HG03432 (cell line): ENCODE data around the gene OTOGL.
A peak's percentile ranks its signal among the peaks of the same experiment; 100 is the strongest.
"Not testable (repeated sequence)": the region's sequence is repeated elsewhere in the genome, so short reads cannot be mapped to it uniquely, and the experiment has no call there.

ENCODE experiments used
- ATAC-seq: cut with Tn5 transposase; IDR thresholded peaks from one replicate; pipeline ENCODE4 v1.9.1; 2021; ENCODE audit warnings: mild to moderate bottlenecking, moderate library complexity; ENCODE audit not compliant: unreplicated experiment

OTOGL gene

DNA sequence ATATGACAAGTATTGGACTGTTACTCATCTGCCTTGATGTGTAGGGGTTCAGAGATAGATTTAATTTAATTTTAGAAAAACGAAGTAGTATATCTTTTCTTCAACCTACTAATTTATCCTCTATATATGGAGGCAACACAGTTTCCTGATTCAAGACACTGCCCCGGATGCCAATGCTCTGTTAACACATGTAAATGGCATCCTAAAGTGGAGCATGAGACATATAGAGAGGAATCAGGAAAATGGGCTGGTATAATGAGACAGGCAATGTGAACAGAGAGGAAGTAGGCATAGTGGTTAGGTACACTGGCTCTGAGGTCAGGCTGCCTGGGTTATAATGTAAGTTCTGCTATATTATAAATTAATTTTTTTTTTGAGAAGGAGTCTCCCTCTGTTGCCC is 85.6 kb downstream of the OTOGL start:
- no peak for ATAC-seq

DNA sequence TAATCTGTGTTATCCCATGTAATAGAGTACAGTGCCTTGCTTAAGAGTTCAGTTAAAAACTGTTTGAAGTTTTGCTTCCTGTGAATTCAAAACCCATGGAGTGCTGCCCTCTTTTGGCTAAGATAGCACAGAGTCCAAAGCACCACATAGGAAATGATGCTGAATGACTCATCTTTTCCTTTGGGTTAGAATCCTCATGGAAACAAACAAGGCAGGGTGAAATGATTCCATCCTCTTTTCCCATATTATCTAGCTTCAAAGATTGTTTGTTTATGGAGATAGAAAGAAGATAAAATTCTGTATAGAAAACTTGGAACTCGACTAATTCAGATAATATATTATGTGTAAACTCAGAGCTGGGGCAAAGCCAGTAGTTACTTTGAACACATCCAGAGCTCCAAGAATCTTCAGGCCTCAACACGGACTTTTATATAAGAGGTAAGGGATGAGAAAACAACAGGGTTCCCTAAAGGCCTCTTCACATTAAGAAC is 87.4 kb downstream of the OTOGL start:
- peak; percentile 61 for ATAC-seq

DNA sequence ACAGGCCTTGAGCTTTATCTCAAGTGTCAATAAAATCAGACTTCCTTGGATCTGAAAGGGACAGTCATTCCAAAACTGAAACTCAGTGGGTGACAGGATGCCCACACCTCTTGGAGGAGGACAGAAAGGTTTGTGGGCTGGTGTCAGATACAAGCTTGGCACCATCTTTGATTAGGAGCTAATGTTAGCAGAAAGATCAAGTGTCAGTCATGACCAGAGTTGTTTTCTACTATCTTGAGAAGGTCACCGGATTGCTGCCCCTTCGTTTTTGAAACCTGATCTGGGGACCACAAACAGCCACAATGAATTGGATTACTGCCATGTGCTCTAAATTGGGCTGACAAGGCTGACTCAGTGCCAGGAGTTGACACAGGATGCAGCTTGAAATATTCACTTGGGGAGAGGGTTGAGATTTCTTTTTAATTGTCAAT is 88.3 kb downstream of the OTOGL start:
- peak; percentile 70 for ATAC-seq

DNA sequence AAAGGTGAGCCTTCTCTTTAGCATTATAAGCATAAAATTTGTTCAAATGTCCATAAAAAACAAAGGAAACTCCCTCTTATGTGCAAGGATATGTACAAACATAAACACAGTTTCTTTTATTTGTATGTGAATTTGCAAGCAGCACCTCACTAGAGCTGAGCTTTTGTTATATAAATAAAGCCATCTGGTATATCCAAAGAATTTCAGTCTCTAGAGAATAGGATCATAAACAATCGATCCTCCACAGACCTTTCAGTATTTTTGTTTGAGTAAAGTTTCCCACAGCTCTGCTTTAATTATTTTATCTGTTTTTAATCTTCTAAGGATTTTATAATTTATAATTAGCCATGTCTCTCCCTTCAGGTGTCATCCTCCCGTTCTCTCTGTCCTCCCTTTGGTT is 89.2 kb downstream of the OTOGL start:
- ATAC-seq: no peak

DNA sequence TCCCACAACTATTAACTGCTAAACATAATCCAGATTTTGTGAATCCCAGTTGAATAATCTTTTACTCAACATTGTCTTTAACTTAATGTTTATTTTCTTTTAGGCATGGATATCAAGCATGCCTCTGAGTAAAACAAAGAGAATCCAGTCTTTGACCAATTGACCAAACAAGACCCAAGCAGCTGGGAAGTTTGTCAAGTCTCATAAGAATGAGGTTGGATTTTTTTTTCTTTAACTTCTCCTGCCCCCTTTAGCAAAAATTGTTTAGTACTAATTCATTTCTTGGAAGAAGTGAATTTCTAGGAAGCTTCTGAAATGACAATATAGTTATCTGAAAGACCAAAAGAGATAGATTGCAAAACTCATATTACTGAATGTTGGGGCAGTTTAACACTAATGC is 89.9 kb downstream of the OTOGL start:
- no peak for ATAC-seq

DNA sequence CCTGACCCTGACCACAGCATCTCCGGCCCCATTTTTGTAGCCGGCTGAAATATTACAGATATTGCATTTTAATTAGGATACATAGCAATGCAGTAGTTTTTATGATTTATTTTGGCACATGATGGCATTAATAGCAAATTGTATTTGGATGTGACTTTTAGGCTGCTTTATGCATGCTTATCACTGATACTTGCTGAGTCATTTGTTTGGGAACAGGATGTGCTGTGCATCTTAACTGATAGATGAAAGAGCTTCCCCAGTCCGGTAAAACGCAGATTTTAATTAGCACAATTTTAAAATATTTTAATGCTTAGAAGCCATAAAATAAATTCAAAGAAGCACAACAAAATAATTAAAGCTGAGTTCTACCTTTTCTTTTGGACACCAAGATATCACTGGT is 90.7 kb downstream of the OTOGL start:
- ATAC-seq: no peak

DNA sequence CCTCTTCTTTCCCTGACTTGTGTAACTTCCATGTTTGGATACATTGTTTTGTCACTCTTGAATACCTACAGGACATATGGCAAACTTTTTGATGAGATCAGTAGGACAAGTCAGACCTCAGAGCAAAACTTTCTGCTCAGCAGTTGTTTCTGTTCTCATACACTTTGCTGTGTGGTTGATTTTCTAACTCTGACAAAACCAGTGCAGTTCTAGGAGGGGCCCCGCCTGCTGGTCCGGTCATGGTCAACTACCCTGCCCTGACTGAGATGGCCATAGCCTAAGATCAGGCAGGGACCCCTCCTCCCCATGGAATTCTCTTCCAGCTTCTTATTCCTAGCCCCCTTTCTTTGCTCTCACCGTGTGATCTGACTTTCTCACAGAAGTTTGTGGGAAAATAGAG is 92.8 kb downstream of the OTOGL start:
- peak; percentile 36 for ATAC-seq

DNA sequence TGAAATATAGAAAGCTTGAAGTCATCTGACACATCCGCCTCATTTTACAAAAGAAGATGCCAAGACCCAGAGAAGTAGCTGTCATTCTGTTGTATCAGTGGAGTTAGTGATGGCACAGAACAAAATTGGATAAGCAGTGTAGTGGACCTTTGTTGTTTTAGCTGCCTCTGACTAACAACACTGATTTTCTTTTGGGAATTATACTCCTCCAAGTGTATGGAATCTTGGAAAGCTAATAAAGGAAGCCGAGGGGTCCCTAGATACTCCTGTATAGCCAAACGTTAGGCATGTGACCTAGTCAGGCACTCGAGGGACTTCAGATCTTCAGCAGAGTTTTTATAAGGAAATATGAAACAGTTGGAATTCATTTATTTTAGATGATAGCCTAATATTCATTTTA is 94.5 kb downstream of the OTOGL start:
- ATAC-seq: no peak

DNA sequence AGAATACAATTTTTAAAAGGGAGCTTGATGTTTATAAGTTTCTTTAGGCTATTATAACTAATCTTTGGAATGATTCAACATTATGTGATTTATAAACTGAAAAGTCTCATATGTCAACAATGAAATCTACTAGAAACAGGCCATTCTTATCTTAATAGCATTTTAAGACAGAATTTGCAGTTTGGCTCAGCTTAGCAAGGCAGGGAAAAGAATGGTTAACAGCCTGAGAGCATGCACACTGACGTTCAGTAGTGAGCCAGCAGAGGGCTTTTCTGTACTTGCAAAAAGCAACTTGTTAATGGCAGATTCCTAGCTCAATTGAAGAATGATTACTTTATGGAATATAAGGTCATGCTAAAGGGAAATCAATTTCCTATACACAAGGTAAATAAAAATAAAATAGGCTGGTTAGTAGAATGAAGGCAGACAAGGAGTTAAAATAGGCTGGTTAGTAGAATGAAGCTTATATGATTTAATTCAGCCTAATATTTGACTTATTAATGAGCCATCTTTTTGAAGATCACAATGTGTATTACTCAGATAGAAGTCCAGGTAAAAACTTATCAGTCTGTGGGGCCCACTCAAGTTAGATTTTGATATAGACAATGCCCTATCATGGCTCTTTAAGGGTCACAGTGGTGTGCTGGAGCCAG is 95.9 kb downstream of the OTOGL start:
- peak; percentile 61 for ATAC-seq

DNA sequence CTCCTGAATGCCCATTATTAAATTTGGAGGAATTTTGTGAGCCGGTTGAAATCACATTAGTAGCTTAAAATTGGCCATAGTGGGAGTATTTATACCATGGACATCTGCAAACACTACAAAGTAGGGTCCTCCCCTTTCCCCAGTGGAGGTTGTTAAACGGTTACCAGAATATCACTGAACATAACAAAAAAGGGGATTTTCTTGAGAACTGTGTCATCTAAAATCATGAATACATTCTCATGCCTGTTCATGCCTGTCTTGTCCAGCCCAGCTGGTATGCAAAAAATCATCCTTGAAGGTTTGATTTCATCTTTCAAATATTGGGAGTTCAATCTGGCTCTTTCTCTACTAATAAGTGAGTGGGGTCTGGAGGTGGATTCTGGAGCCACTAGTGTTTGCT is 96.4 kb downstream of the OTOGL start:
- no peak for ATAC-seq

DNA sequence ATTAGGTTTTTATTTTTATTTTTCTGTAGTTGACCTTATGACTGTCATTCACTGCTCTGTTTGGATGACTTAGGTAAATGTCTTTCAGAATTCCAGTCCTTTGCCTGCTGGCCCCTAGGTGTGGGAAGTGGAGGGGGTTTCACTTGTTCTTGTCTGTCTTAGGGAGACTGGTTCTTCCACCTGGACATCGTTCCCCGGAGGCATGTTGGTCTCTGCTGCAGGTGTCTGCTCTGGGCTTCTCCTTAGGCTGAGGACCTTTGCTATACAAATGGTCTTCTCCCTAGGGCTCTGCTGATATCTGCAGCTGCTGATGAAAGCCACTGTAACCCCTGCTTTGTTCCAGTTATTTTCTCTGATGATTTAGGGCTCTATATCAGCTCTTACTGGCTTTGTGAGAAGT is 97.1 kb downstream of the OTOGL start:
- ATAC-seq: no peak

DNA sequence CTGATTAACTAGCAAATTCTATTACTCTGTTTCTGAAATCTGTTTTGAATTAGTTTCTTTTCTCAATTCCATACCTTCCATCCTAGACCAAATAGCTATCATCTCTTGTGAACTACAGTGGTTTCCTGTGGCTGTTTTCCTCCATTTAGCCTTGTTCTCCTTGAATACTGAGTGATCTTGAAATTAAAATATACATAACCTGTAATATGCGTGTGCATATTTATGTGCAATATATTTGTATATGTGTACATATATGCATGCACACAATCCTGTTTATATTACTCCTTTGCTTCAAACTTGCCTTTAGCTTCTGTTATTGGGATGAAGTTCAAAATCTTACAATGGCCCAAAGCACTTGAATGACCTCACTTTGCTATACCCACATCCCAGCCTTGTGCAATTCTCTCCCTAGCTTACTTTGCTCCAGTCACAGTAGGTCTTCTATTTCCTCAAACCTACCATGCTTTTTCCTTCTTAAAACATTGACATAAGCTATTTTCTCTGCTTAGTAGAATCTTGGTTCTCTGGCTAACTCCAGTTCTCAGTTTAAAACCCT is 99.5 kb downstream of the OTOGL start:
- ATAC-seq: no peak

DNA sequence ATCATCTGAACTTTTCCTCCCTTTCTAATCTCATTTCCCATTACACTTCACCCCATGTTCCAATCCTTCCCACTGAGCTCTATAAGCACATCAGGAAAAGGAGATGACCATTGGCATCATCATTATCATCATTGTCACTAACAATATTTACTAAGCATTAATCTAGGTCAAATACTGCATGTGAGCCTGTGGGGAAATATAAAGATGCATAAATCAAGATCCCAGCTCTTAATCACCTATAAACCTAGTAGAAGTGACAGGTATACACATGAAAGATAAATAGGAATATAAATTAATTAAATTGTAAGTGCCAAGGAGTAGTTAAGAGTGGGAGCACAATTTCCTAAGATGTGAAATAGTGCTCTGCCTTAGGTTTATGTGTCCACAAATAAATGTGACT is 100.6 kb downstream of the OTOGL start:
- ATAC-seq: no peak

DNA sequence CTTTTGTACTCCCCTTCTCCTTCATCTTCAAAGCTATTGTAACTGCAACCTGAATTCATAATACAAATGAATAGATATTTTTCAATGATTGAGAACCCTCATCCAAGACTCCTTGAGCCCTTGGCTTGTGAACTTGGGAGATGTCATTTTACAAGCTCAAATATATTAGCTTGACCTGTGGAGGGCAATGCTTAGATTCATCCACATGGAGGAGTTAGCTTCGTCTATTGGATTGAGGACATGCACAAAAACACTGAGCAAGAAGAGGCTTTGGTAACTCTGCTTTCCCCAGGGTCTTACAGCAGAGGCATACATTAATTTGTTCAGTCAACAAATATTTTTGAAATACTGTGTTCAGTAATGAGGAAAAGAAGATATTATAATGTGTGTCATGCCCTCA is 101.1 kb downstream of the OTOGL start:
- ATAC-seq: no peak

DNA sequence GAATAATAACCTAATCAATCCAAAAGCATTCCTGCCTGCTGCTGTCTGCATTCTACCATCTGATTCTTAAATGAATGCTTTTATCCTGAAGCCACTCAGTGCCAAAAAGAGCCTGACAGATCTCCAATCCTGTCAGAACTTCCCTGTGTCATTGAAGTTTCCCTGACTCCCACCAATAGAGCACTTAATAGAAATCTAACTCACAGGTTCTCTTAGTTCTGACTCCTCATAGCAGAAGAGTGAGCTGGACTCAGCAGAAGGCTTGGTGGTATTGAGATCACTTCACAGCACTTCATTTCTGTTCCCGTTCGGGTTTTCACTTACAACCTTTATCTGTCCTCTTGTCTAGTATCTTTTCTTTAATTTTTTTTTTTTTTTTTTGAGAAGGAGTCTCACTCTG is 102.6 kb downstream of the OTOGL start:
- ATAC-seq: no peak

DNA sequence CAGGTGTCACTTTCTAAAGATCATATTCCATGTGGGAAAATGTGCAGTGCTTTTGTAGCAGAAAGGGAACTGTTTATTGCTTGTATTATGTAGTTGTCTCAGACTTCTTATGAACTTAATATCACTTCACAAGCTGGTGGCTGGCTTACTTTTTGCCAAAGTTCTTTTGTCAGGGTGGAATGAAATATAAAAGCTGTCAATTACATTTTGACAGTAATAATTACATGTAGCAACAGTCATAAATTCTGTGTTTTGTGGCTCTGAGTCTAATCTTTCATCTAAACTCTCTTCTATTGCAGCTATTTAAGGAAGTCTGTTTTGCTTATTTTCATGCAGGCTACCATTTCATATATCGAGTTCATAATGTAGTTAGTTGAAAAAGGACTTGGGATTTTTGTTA is 106.6 kb downstream of the OTOGL start:
- no peak for ATAC-seq

DNA sequence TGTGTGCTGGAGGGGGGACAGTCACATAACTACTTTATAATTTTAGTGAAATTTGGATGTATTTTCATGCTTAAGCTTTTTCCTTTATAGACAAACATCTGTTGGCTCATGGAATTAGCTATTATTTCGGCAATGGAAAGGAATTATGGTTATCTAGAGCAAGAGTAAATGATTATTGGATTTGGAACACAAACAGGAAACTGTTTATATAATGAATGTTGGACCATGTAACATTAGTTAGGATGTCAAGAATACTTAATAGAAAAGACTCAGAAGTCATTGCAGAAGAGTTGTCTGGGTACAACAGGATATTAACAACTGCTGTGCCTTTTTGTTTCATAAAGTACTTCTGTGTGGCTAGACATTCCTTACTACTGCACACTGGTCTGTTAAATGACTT is 108.7 kb downstream of the OTOGL start:
- ATAC-seq: no peak

DNA sequence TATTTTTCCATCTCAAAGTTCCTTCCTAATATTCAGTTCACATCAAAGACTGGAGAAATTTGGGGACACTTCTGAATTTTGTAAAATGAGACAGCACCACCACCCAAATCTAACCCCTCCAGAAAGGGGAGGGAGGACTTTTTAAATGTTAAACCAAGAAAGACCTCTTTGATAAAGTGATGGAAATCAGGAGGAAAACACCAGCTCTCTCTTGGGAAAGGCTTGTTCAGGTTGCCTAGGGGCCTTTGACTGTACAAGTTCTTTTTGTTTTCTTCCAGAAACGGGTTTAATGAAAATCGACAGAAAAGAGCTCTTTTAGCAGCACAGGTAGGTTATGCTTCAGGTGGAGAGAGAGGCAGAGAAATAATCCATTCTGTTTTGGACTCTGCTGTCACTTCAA is 112.3 kb downstream of the OTOGL start:
- no peak for ATAC-seq

DNA sequence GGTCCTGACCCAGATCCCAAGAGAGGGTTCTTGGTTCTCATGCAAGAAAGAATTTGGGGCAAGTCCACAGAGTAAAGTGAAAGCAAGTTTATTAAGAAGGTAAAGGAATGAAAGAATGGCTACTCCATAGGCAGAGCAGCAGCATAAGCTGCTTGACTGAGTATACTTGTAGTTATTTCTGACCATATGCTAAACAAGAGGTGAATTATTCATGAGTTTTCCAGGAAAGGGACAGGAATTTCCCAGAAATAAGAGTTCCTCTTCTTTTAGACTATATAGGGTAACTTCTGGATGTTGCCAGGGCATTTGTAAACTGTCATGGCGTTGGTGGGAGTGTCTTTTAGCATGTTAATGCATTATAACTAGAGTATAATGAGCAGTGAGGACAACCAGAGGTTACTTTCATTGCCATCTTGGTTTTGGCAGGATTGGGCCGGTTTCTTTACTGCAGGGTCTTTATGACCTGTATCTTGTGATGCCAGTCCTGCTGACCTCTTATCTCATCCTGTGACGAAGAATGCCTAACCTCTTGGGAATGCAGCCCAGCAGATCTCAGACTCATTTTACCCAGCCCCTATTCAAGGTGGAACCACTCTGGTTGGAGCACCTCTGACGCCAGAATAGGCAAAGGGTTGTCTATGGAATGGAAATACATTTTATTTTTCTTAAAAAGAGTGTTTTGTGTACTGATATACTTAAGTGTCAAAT is 113.8 kb downstream of the OTOGL start:
- ATAC-seq: no peak

DNA sequence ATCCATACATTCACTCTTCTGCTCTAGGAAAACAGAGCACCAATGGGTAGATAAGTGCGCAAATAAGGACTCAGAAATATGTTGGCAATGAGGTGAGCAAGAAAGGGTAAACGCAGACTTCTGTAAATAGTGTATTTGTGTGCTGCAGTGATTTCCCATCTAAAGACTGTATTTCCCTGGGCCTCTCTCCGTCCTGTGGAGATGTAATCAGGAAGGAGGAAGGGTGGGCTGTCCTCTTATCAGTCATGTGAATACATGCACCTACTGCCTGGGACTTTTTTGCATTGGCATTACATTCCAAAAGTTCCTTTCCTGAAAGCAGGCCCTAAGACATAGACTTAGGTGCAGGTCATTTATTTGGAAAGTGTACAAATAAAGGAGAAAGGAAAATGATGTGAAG is 114.5 kb downstream of the OTOGL start:
- ATAC-seq: no peak

DNA sequence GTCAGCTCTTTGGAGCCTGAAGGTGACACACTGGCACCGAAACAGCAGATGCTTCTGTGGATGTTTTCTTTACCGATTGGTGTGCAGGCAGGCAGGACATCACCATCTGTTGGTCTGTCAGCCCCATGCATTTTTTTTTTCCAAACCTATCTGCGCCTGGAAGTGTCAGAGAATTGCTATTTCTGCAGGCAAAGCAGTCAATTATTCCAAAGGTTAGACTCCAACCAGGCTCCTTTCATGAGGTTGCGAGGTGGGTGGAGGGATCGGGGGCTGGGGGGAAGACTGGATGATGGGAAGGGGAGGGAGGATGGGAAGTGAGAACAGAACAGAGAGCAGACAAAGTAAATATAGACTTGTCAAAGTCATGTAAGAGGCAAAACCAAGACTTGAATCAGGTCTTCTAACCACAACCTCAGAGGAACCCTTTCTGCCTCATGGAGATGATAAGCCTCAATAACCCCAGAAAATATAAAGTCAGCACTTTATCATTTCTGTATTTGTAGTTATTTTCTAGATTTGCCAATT is 117.7 kb downstream of the OTOGL start:
- peak; percentile 85 for ATAC-seq

DNA sequence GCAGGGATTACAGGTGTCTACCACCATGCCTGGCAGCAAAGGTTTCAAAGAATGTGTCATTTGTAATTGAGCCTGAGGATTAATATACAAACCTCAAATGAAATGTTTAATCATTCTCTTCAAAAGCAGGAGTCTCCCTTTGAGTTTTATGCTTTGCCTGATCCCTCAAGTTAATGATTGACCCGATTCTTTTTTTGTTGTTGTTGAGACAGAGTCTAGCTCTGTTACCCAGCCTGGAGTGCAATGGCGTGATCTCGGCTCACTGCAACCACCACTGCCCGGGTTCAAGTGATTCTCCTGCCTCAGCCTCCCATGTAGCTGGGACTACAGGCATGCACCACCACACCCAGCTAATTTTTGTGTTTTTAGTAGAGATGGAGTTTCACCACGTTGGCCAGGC is 119.6 kb downstream of the OTOGL start:
- not testable (repeated sequence) for ATAC-seq
